Measurements from ENCODE around the gene DDO. TPM values are rescaled to one million over a fixed set of nuclear protein-coding genes. Genes with fewer than 3 reads are reported as not detected.
A peak's percentile ranks its signal among the peaks of the same experiment; 100 is the strongest.

The DDO gene
- total and polyA plus RNA-seq, 8 donors, result 0.40 to 4.1 (median 1.2) TPM; not detected in 3

DNA sequence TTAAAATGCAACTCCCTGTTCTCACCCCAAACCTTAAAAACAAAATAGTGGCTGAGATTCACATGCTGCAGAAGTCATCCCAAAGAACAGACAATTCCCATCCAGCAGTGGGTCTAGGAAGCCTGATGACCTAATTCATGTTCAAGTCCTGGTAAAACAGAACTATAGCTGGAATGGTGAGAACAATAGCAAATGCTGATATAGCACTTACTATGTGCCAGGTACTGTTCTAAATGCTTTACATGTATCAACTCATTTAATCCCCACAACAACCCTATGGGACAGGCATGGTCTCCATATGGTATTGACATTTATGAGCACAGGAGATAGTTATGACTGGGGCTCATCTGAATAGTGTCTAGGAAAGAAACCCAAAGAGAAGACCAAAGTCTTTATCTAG lies 5.6 kb downstream of the DDO start:
- H3K27me3 ChIP-seq, result no peaks in the 10 kb centered on the region
- intact Hi-C loops (cut with DNase I; ENCODE audit: low total_unique reads), result no loop called here
- H3K27ac ChIP-seq, result no peak overlapping the region
- H3K4me3 ChIP-seq, result no peak overlapping the region
- H3K4me1 ChIP-seq, result peaks cover 0 to 10% (median 4%) of the 10 kb centered on the region in 4 donors
- H3K9me3 ChIP-seq, result no peaks in the 10 kb centered on the region
- TF ChIP-seq EP300 (IDR thresholded peaks at IDR 0.05) (no peak), POLR2A (IDR thresholded peaks at IDR 0.05) (no peak), POLR2AphosphoS5 (IDR thresholded peaks at IDR 0.05) (no peak)
- TF ChIP-seq, protein P1, sequence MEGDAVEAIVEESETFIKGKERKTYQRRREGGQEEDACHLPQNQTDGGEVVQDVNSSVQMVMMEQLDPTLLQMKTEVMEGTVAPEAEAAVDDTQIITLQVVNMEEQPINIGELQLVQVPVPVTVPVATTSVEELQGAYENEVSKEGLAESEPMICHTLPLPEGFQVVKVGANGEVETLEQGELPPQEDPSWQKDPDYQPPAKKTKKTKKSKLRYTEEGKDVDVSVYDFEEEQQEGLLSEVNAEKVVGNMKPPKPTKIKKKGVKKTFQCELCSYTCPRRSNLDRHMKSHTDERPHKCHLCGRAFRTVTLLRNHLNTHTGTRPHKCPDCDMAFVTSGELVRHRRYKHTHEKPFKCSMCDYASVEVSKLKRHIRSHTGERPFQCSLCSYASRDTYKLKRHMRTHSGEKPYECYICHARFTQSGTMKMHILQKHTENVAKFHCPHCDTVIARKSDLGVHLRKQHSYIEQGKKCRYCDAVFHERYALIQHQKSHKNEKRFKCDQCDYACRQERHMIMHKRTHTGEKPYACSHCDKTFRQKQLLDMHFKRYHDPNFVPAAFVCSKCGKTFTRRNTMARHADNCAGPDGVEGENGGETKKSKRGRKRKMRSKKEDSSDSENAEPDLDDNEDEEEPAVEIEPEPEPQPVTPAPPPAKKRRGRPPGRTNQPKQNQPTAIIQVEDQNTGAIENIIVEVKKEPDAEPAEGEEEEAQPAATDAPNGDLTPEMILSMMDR (IDR thresholded peaks at IDR 0.05), result no peak
- peaks cover 0 to 5% (median 0%) of the 10 kb centered on the region in 4 donors for H3K36me3 ChIP-seq
- DNase-seq, result no peak

- 66 to 76% (median 71%) methylated on average over 5 to 6 of the region's 6 CpGs for WGBS, 5 donors
- Histone ChIP-seq H3K27me3 (no peaks in the 10 kb centered on the region), H3K4me3 (no peak overlapping the region), H3K27ac (no peak overlapping the region), H3K4me1 (peaks cover 0 to under 1% (median 0%) of the 10 kb centered on the region in 4 donors), H3K9me3 (no peaks in the 10 kb centered on the region), H3K36me3 (peaks cover 0 to 5% (median 0%) of the 10 kb centered on the region in 4 donors)
- DNase-seq, result no peak
- intact Hi-C loops (cut with DNase I; ENCODE audit: low total_unique reads), result no loop called here
- TF ChIP-seq POLR2AphosphoS5 (IDR thresholded peaks at IDR 0.05), result no peak
- no peak for TF ChIP-seq EP300 (IDR thresholded peaks at IDR 0.05)
- TF ChIP-seq, protein P1 (IDR thresholded peaks at IDR 0.05), result no peak
Measured at GRCh38 chr6:110408901-110409300, 6.5 kb downstream of the DDO start.

DNA sequence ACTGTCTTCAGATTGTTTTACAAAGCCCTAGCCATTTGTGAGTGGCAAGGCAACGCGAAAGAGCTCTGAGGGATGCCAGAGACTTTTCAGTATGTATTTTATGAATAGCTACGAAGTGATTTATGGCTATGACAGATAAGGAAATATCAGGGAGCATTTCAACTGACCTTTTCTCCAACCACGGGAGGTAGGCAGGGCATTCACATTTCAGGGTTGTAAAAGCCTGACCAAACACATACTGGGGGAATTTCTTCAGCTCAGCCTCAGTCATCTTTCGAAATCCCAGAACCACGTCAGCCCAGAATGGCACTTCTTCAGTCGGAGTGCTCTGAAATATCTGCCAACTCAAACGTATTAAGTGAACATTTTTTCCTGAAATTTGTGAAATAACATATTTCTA lies 10.8 kb downstream of the DDO start:
- no peak overlapping the region for H3K4me3 ChIP-seq
- peak in 1 of 2 donors; percentile 22 for DNase-seq
- no peaks in the 10 kb centered on the region for H3K27me3 ChIP-seq
- 39 to 52% (median 44%) methylated on average over 8 of the region's 8 CpGs for WGBS, 5 donors
- TF ChIP-seq EP300 (IDR thresholded peaks at IDR 0.05) (no peak), POLR2AphosphoS5 (IDR thresholded peaks at IDR 0.05) (no peak)
- intact Hi-C loops (cut with DNase I; ENCODE audit: low total_unique reads), result no loop called here
- peaks cover 0 to 5% (median 4%) of the 10 kb centered on the region in 4 donors for H3K4me1 ChIP-seq
- H3K36me3 ChIP-seq, result peaks cover 0 to 5% (median 0%) of the 10 kb centered on the region in 4 donors
- H3K9me3 ChIP-seq, result no peaks in the 10 kb centered on the region
- H3K27ac ChIP-seq, result no peak overlapping the region

DNA sequence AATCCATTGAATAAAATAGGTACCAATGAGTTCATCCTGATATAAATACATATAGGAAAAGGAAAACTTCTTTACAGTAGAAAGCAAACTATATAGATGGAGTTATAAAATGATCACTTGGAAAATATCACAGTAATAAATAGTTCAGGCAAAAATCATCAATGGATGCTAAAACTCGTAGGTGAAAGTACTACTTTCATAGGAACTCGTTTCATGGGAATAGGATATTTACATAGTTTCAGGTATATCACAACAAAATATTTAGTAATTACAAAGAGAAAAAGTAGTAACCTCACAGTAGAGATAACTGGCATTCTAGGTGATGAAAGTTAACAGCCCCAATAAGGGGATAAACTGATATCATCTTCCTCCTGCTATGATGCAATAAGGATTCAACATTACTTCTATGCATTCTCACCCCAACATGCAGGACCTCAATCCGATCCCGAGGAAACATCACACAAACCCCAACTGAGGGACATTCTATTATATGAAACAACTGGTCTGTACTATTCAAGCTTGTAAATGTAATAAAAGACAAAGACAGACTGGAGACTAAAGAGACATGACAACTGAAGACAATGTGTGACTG lies 13.7 kb downstream of the DDO start:
- no peak for DNase-seq
- TF ChIP-seq EP300 (IDR thresholded peaks at IDR 0.05) (no peak), POLR2A (IDR thresholded peaks at IDR 0.05) (no peak), POLR2AphosphoS5 (IDR thresholded peaks at IDR 0.05) (no peak)
- TF ChIP-seq, protein P1 (IDR thresholded peaks at IDR 0.05), result no peak
- intact Hi-C loops (cut with DNase I; ENCODE audit: low total_unique reads), result no loop called here
- Histone ChIP-seq H3K27ac (no peak overlapping the region), H3K4me3 (no peak overlapping the region), H3K4me1 (peaks cover 0 to 13% (median 7%) of the 10 kb centered on the region in 4 donors), H3K9me3 (no peaks in the 10 kb centered on the region), H3K27me3 (no peaks in the 10 kb centered on the region), H3K36me3 (no peaks in the 10 kb centered on the region)
- WGBS, 5 donors, result 85 to 88% (median 87%) methylated on average over 4 of the region's 4 CpGs

- WGBS, 5 donors, result 47 to 90% (median 75%) methylated on average over 13 to 18 of the region's 18 CpGs
- Histone ChIP-seq H3K4me1 (peaks cover 0 to 13% (median 7%) of the 10 kb centered on the region in 4 donors), H3K9me3 (no peaks in the 10 kb centered on the region), H3K27me3 (no peaks in the 10 kb centered on the region), H3K27ac (peak overlapping the region in 1 of 5 donors; percentile 13), H3K4me3 (peak overlapping the region; percentile 40 to 50 (median 43)), H3K36me3 (no peaks in the 10 kb centered on the region)
- DNase-seq, result no peak
- intact Hi-C loops (cut with DNase I; ENCODE audit: low total_unique reads), result no loop called here
- TF ChIP-seq POLR2AphosphoS5 (IDR thresholded peaks at IDR 0.05), result no peak
- TF ChIP-seq, protein P1 (IDR thresholded peaks at IDR 0.05), result no peak
- TF ChIP-seq EP300 (IDR thresholded peaks at IDR 0.05), result no peak
- TF ChIP-seq POLR2A (IDR thresholded peaks at IDR 0.05), result no peak
Measured at GRCh38 chr6:110400208-110400607, 15.2 kb downstream of the DDO start.
